Prostate gland (tissue), 2 donors: ENCODE measurements around the gene FMN1. TPM values are rescaled to one million over a fixed set of nuclear protein-coding genes. Genes with fewer than 3 reads are reported as not detected.

Experiments
- DNase-seq: peaks from one replicate; pipeline ENCODE4 v3.0.0-alpha.2; 2019; ENCODE audit warnings: low spot score
- H3K27ac ChIP-seq, 2 donors: fragments of 200-600 bp; sonication (generic); 2 replicates each; pipeline ENCODE4 v1.5.1; 2017 to 2019
- H3K27me3 ChIP-seq: fragments of 200-600 bp; sonication (generic); replicated peaks from 2 replicates; pipeline ENCODE4 v1.5.1; 2019; ENCODE audit not compliant: insufficient read depth
- H3K36me3 ChIP-seq, 2 donors: fragments of 200-600 bp; sonication (generic); 1 replicate in 1 of 2; 2 replicates in 1 of 2; pipeline versions ENCODE4 v1.5.1 to v1.8.1; 2017 to 2019
- H3K4me1 ChIP-seq: fragments of 200-600 bp; sonication (generic); replicated peaks from 2 replicates; pipeline ENCODE4 v1.5.1; 2019
- H3K4me3 ChIP-seq, 2 donors: fragments of 200-600 bp; sonication (generic); 2 replicates each; pipeline ENCODE4 v1.5.1; 2017 to 2019
- H3K9me3 ChIP-seq: fragments of 200-600 bp; sonication (generic); 2 replicates; pipeline ENCODE4 v1.5.1; 2017
- POLR2A ChIP-seq: fragments of 450-650 bp; IDR thresholded peaks from one replicate; pipeline ENCODE4 v1.6.1; 2016; ENCODE audit warnings: antibody characterized with exemption, mild to moderate bottlenecking
- POLR2AphosphoS5 ChIP-seq: sonication (generic); formaldehyde crosslinking; IDR thresholded peaks from one replicate; pipeline ENCODE4 v1.6.1; 2017; ENCODE audit warnings: antibody characterized with exemption
- WGBS: methylation state at CpG from one replicate; pipeline ENCODE4 v1.1.5; 2018; 5-methylcytosine and 5-hydroxymethylcytosine counted together
- intact Hi-C: fragments of 100-400 bp; cut with DNase I; formaldehyde crosslinking; loops from one replicate; pipeline ENCODE4 v1.14.2; 2022
- total RNA-seq, 2 donors: library from RNA; depleted of rRNA; stranded (reverse); fragments of >200 nt; gene quantifications; one replicate each; pipeline ENCODE4 v1.1.0, GENCODE V29; 2016
- TF ChIP-seq, protein P1 (sequence below), 4 experiments: fragments of 200-600 bp in 2 of 4; fragments of 450-650 bp in 2 of 4; sonication (generic) in 2 of 4; IDR thresholded peaks; 1 replicate in 3 of 4; 2 replicates in 1 of 4; pipeline ENCODE4 v1.5.1; 2016 to 2019; ENCODE audit warnings: antibody characterized with exemption in 4 of 4, mild to moderate bottlenecking in 2 of 4, moderate library complexity in 2 of 4

Gene FMN1
- total RNA-seq, 2 donors from 2014 or later, result 7.1 to 32.5 TPM

DNA sequence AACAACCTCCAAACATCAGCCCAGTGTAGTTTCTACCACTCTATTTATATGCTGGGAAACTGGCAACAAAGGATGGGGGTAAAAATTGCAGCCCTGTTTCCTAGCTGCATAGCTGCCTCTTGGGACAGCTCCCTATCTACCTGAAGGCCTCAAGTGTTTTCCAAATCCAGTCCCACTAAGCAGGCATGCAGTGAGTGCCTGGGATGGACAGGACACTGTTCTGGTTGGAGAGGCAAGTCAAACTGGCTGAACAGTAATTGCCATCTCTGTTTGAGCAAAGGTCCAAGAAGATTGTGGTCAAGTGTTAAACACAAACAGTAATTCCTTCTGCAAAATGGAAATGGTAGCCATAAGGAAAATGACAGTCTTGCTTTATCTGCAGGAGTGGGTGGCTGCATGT, 125.4 kb downstream of the FMN1 start:
- H3K4me1 ChIP-seq, result peaks cover 9% of the 10 kb centered on the region
- H3K9me3 ChIP-seq, result no peaks in the 10 kb centered on the region
- H3K4me3 ChIP-seq, result no peak overlapping the region
- DNase-seq, result no peak
- intact Hi-C loops, result no loop called here
- TF ChIP-seq POLR2A (no peak), POLR2AphosphoS5 (no peak)
- TF ChIP-seq, protein P1, sequence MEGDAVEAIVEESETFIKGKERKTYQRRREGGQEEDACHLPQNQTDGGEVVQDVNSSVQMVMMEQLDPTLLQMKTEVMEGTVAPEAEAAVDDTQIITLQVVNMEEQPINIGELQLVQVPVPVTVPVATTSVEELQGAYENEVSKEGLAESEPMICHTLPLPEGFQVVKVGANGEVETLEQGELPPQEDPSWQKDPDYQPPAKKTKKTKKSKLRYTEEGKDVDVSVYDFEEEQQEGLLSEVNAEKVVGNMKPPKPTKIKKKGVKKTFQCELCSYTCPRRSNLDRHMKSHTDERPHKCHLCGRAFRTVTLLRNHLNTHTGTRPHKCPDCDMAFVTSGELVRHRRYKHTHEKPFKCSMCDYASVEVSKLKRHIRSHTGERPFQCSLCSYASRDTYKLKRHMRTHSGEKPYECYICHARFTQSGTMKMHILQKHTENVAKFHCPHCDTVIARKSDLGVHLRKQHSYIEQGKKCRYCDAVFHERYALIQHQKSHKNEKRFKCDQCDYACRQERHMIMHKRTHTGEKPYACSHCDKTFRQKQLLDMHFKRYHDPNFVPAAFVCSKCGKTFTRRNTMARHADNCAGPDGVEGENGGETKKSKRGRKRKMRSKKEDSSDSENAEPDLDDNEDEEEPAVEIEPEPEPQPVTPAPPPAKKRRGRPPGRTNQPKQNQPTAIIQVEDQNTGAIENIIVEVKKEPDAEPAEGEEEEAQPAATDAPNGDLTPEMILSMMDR (IDR thresholded peaks at IDR 0.05), result no peak
- H3K36me3 ChIP-seq, result no peaks in the 10 kb centered on the region
- H3K27me3 ChIP-seq, result no peaks in the 10 kb centered on the region
- peak overlapping the region; percentile 70 to 72 for H3K27ac ChIP-seq

DNA sequence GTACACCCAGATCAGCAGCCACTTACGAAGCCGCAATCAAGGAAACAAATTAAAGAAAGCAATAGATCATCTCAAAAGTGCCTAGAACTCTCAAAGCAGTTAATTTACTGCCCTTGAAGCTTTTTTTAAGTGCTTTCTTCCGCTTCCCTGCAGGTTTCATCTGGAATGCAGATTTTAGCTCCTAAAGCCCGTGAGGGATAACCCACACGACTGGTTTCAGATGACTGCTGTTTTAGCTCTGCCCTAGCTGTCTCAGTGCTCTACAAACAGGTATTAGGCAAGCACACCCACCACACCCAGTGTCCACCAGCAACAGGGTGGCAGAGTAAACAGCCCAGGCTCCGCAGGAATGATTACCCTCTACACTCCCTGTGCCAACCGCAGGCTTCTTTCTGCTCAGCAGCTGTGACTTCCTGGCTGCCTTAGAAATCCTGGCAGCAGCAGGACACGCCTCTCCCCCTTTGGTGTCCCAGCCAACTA, 126.0 kb downstream of the FMN1 start:
- peak overlapping the region; percentile 0 to 3 for H3K4me3 ChIP-seq
- H3K4me1 ChIP-seq, result peaks cover 9% of the 10 kb centered on the region
- H3K27me3 ChIP-seq, result no peaks in the 10 kb centered on the region
- intact Hi-C loops, result no loop called here
- TF ChIP-seq POLR2AphosphoS5 (peak; percentile 85), POLR2A (no peak)
- TF ChIP-seq, protein P1 (IDR thresholded peaks at IDR 0.05), result peak in 1 of 4 experiments; percentile 8
- H3K27ac ChIP-seq, result peak overlapping the region; percentile 70 to 72
- no peaks in the 10 kb centered on the region for H3K9me3 ChIP-seq
- H3K36me3 ChIP-seq, result no peaks in the 10 kb centered on the region
- WGBS, result 27% methylated on average over 8 of the region's 8 CpGs
- DNase-seq, result peak; percentile 93

DNA sequence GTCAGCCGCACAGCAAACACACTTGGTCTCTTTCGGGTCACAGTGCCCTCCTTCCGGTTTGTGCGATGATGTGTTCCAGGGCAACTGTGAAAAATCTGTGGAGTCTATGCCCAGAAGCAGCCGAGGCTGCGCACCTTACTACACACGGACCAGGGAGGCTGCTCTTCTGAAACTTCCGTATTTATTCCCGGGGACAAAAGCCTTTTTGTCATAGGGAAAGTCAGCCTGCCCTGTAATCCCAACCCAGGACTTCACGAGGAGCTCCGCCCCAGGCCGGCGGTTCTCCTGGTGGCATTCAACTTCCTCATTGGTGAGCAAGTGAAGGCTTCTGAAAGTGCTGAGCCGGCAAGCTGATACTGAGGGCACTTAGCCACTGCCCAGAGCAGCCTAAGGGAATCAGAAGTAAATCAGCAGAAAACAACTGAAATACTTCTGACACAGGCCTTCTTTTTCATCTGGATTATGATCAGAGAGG, 126.5 kb downstream of the FMN1 start:
- peak overlapping the region; percentile 0 to 3 for H3K4me3 ChIP-seq
- no peaks in the 10 kb centered on the region for H3K27me3 ChIP-seq
- peak overlapping the region; percentile 70 to 72 for H3K27ac ChIP-seq
- H3K36me3 ChIP-seq, result no peaks in the 10 kb centered on the region
- H3K9me3 ChIP-seq, result no peaks in the 10 kb centered on the region
- intact Hi-C loops, result no loop called here
- H3K4me1 ChIP-seq, result peaks cover 9% of the 10 kb centered on the region
- no peak for TF ChIP-seq POLR2A
- TF ChIP-seq, protein P1 (IDR thresholded peaks at IDR 0.05), result no peak
- no peak for TF ChIP-seq POLR2AphosphoS5
- peak; percentile 65 for DNase-seq
- 37% methylated on average over 14 of the region's 14 CpGs for WGBS

DNA sequence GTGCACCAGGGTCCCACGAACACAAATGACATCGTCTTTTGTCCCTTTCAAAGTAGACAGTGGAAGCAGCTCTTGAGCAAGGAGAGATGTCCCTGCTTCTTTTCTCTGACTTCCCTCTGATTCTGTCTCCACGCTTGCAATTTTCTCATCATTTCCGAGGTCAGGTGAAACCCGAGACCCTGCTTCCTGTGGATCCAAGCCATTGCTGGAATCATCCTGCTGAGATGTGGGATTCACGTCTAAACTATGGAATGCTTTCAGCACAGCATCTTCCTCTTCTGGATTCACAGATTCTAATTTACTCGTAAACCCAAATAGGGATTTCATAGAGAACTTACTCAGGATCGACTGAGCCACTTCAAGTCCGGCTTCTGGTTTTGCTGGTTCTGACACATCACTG, 127.1 kb downstream of the FMN1 start:
- 51% methylated on average over 9 of the region's 9 CpGs for WGBS
- Histone ChIP-seq H3K36me3 (no peaks in the 10 kb centered on the region), H3K27ac (peak overlapping the region; percentile 70 to 72), H3K27me3 (no peaks in the 10 kb centered on the region), H3K4me1 (peaks cover 9% of the 10 kb centered on the region), H3K9me3 (no peaks in the 10 kb centered on the region), H3K4me3 (peak overlapping the region; percentile 0 to 3)
- DNase-seq, result no peak
- TF ChIP-seq, protein P1 (IDR thresholded peaks at IDR 0.05), result no peak
- TF ChIP-seq POLR2A, result no peak
- TF ChIP-seq POLR2AphosphoS5, result no peak
- intact Hi-C loops, result no loop called here

DNA sequence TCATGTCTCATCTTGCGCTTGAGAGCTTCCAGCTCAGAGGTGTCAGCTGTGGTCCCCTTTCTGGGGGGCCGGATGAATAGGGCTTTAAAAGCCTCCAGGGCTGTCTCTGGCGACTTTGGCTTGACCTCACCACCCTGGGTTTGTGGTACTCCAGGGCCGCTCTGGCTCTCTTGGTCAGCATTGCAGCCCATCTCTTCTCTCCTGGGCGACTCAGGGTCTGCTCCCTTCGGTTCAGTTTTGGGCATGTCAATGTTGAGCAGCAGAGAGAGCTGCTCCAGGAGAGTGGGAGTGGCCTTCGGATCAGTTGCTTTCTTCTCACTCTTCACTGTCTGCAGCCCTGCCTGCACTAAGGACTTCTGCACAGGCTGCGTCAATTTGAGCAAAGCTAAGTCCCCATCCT, 127.9 kb downstream of the FMN1 start:
- TF ChIP-seq POLR2AphosphoS5 (no peak), POLR2A (no peak)
- TF ChIP-seq, protein P1 (IDR thresholded peaks at IDR 0.05), result no peak
- Histone ChIP-seq H3K4me1 (peaks cover 9% of the 10 kb centered on the region), H3K4me3 (no peak overlapping the region), H3K36me3 (no peaks in the 10 kb centered on the region), H3K27ac (no peak overlapping the region), H3K9me3 (no peaks in the 10 kb centered on the region), H3K27me3 (no peaks in the 10 kb centered on the region)
- 83% methylated on average over 8 of the region's 8 CpGs for WGBS
- no peak for DNase-seq
- intact Hi-C loops, result no loop called here
